Dermis microvascular lymphatic vessel endothelial cell (primary cell): ENCODE data around the gene AMOTL1. TPM values are rescaled to one million over a fixed set of nuclear protein-coding genes. Genes with fewer than 3 reads are reported as not detected.

Source experiments
- DNase-seq, 2 donors: peaks; one replicate each; pipeline versions ENCODE4 v3.0.0 to v3.0.0-alpha.2; 2010; ENCODE audit warnings: low read depth in 2 of 2
- total RNA-seq: library from RNA; depleted of rRNA; stranded (reverse); fragments of >200 nt; gene quantifications from 2 replicates; pipeline ENCODE4 v1.2.1, GENCODE V29; 2014

Gene AMOTL1
- total RNA-seq: 39.8 and 44.1 TPM in 2 replicates

GRCh38 chr11:94767701-94768601 lies at the start of gene AMOTL1:
Gene AMOTL1, plus strand, starts transcription at chr11:94768356. Its CDS starts 156 bp downstream, at chr11:94768512.
- peak; percentile 54 to 86 for DNase-seq

GRCh38 chr11:94719876-94720275 lies 48.3 kb upstream of the AMOTL1 start:
- no peak for DNase-seq

GRCh38 chr11:94721565-94722292 lies 46.4 kb upstream of the AMOTL1 start:
- DNase-seq: no peak

GRCh38 chr11:94722735-94723134 lies 45.4 kb upstream of the AMOTL1 start:
- no peak for DNase-seq

- DNase-seq: no peak
These were observed 43.1 kb upstream of the AMOTL1 start for GRCh38 chr11:94725097-94725496.

- DNase-seq: no peak
These were observed 40.3 kb upstream of the AMOTL1 start for GRCh38 chr11:94727819-94728218.

- no peak for DNase-seq
These were observed 39.6 kb upstream of the AMOTL1 start for GRCh38 chr11:94728541-94728940.

GRCh38 chr11:94728966-94729751 lies 39.0 kb upstream of the AMOTL1 start:
- DNase-seq: no peak

- DNase-seq: no peak
These were observed 38.0 kb upstream of the AMOTL1 start for GRCh38 chr11:94730153-94730552.

- peak in 1 of 2 donors; percentile 48 for DNase-seq
These were observed 36.1 kb upstream of the AMOTL1 start for GRCh38 chr11:94731880-94732601.

GRCh38 chr11:94732617-94733281 lies 35.4 kb upstream of the AMOTL1 start:
- peak; percentile 68 to 92 for DNase-seq

- peak in 1 of 2 donors; percentile 5 for DNase-seq
These were observed 33.4 kb upstream of the AMOTL1 start for GRCh38 chr11:94734563-94735275.

GRCh38 chr11:94735907-94736306 lies 32.2 kb upstream of the AMOTL1 start:
- DNase-seq: peak; percentile 33 to 76

GRCh38 chr11:94737171-94737611 lies 31.0 kb upstream of the AMOTL1 start:
- DNase-seq: peak in 1 of 2 donors; percentile 12

GRCh38 chr11:94738746-94739145 lies 29.4 kb upstream of the AMOTL1 start:
- no peak for DNase-seq

GRCh38 chr11:94739331-94739730 lies 28.8 kb upstream of the AMOTL1 start:
- no peak for DNase-seq

- DNase-seq: peak in 1 of 2 donors; percentile 6
These were observed 27.8 kb upstream of the AMOTL1 start for GRCh38 chr11:94740083-94741021.

GRCh38 chr11:94741022-94741679 lies 27.0 kb upstream of the AMOTL1 start:
- peak in 1 of 2 donors; percentile 60 for DNase-seq
